Activated naive CD4-positive, alpha-beta T cell treated with anti-CD3 and anti-CD28 coated beads, Interleukin-2, amount 50 U/mL, for 24 hours (primary cell): ENCODE results near the gene RPS26.
"Not testable (repeated sequence)": the region's sequence is repeated elsewhere in the genome, so short reads cannot be mapped to it uniquely, and the experiment has no call there.

Experiments used
- H3K27ac Mint-ChIP-seq: one replicate; pipeline ENCODE4 v1.8.0; 2021; ENCODE audit warnings: mild to moderate bottlenecking, mixed read lengths
- H3K27me3 Mint-ChIP-seq: one replicate; pipeline ENCODE4 v1.8.0; 2021; ENCODE audit warnings: mixed read lengths
- H3K36me3 Mint-ChIP-seq: one replicate; pipeline ENCODE4 v1.8.0; 2021; ENCODE audit warnings: mixed read lengths
- H3K4me1 Mint-ChIP-seq: one replicate; pipeline ENCODE4 v1.8.0; 2021; ENCODE audit warnings: mixed read lengths
- H3K4me3 Mint-ChIP-seq: one replicate; pipeline ENCODE4 v1.8.0; 2021; ENCODE audit warnings: mild to moderate bottlenecking, mixed read lengths
- H3K9me3 Mint-ChIP-seq: one replicate; pipeline ENCODE4 v1.8.0; 2021; ENCODE audit warnings: mixed read lengths

RPS26 gene

DNA sequence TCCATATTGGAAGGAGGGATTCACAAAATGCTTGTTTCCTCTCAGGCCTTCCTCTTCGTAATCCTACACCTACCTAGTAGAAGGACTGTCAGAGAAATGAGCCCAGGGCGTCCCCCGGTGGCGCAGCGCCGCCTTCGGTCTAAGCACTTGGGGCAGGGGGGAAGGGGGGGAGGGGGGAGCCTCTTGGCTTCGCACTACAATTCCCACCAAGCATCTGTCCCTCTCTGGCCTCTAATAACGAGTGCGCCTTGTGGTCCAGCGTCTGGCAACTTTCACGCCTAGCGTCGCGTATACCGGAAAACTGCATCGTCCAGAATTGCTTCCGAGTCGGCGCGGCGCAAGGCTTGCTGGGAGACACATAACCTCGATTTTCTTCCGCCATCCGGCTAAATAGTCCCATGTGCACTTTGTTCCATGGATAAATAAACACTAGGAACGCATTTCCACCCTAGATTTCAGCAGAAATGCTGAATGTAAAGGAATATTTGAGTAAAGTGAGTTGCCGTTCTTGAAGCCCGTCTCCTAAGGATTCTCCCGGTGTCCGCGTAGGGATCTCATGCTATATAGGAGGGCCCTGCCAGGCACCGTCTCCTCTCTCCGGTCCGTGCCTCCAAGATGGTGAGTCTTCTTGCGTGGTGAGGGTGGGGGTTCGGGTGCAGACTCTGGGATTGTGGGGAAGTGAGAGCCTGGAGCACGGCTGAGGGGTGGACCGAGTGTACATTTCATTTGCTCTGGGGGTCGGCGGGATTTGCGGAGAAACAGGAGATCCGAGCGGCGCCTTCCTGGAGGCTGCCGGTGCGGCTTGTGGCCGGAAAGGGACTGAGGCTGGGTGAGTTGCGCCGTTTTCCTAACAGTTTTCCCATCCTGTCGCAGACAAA is at the start of gene RPS26:
RPS26 (plus strand) TSS at position 367 of the 878 bp plus-strand sequence; CDS start at position 616, 249 bp downstream.
- H3K4me3 Mint-ChIP-seq, result peak within 1 kb of the TSS; percentile 100
- peaks cover 48% of the 10 kb centered on the region for H3K4me1 Mint-ChIP-seq
- H3K36me3 Mint-ChIP-seq, result peaks cover 19% of the 10 kb centered on the region
- no peaks in the 10 kb centered on the region for H3K9me3 Mint-ChIP-seq
- no peaks in the 10 kb centered on the region for H3K27me3 Mint-ChIP-seq
- peak within 1 kb of the TSS; percentile 99 for H3K27ac Mint-ChIP-seq

DNA sequence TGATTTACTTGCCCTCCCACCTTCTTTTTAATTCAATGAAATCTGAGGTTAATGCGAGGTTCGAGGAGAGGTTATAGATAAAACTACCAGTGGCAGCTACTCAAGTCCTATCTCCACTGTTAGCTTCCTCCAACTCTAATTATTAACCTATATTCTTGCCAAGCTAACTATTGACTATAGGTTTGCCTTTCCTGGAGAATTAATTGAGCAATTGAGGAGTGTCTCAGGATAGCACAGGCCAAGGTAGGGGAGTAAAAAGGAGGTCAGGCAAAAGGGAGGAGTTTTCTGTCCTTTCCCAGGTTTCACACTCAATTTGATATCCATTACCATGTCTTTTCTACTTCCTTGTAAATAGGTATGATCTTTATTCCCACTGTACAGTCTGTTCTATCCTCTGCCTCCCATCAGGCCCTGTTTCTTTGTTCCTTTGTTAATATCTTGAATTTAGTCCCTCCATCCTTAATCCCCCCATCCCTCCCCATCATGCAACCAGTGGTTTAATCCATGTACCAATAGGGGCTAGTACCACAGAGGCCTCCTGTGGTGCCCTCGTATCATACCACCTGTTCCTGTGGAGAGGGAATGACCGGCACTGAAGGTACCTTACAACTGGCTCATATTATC is 48.4 kb upstream of the RPS26 start:
- H3K27me3 Mint-ChIP-seq, result peaks cover 6% of the 10 kb centered on the region
- no peak overlapping the region for H3K4me3 Mint-ChIP-seq
- H3K27ac Mint-ChIP-seq, result peak overlapping the region; percentile 3
- H3K36me3 Mint-ChIP-seq, result peaks cover 7% of the 10 kb centered on the region
- H3K4me1 Mint-ChIP-seq, result peaks cover 14% of the 10 kb centered on the region
- H3K9me3 Mint-ChIP-seq, result no peaks in the 10 kb centered on the region

DNA sequence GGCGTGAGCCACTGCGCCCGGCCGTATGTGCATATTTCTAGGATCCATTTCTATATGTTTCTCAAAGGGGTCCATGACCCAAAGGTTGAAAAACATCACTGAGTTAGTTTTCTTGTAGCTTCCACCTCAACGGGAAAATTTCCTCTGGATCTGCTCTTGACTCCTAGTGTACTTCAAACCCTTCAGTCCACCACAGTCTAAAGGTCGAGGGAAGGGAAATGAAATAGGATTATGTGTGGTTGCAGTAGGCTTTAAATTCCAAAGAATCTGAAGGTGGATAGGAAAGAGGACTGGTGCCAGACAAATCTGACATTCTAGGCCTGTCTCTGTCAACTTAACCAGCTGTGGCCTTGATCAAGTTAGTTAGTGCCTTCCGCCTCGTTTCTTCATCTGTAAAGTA is 46.4 kb upstream of the RPS26 start:
- Mint-ChIP-seq H3K4me3 (no peak overlapping the region), H3K36me3 (peaks cover 5% of the 10 kb centered on the region), H3K9me3 (no peaks in the 10 kb centered on the region), H3K27ac (no peak overlapping the region), H3K27me3 (peaks cover 6% of the 10 kb centered on the region), H3K4me1 (peaks cover 14% of the 10 kb centered on the region)

DNA sequence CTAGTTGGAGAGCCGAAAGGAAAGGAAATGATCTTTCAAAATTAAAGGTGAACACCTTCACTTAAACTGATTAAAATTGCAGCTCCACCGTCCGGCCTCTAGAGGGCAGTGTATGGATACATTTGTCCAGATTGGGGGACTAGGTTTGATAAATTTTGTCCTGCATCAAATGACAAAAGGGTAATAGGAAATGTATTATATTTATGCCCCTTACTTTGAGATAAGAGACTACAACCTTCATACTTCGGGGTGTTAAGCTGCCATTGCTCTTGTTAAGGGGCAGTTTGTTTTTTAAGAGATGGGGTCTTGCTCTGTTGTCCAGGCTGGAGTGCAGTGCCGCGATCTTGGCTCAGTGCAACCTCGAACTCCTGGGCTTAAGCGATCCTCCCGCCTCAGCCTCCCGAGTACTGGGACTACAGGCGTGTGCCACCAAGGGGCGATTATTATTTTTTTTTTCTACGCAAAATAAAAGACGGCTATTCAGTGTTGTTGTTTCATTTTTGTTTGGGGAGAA is 45.5 kb upstream of the RPS26 start:
- H3K4me3 Mint-ChIP-seq, result peak overlapping the region; percentile 39
- H3K36me3 Mint-ChIP-seq, result peaks cover 2% of the 10 kb centered on the region
- no peak overlapping the region for H3K27ac Mint-ChIP-seq
- peaks cover 6% of the 10 kb centered on the region for H3K27me3 Mint-ChIP-seq
- H3K9me3 Mint-ChIP-seq, result no peaks in the 10 kb centered on the region
- peaks cover 14% of the 10 kb centered on the region for H3K4me1 Mint-ChIP-seq

DNA sequence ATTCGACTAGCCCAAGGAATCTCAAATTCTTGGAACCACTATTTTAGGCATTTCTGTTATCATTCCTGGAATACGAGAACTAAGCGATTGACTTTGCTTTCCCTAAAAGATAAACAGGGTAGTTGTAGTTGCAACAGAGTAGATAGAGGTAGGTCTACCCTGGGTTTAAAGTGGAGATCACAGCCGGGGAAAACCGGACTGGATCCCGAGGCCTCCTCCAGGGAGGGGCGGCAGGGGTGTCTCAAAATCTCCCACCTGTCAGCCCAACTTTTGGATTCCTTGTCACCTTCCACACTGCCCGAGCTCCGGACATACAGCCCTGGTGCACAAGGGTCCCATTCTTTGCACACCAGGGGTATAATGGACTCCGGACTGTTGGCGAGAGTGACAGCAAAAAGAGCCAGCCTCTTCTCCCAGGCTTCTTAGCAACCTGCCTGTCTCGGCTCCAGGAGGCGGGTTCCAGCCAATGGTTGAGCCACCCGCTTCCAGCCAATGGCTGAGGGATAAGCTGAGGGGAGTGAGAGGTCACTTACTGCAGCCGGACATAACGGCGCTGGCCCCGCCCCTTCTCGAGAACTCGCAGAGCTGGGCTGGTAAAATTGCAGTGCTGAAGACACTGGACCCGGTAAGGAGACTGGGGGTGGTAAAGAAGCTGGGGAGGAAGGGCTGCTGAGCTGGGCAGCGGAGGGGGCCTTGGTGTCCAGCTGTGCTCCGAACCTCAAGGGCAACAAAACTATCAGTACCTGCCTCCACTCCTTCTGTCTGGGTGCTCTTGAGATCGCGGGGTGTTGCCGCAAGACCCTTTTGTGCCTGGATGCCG is 44.8 kb upstream of the RPS26 start, which contains the start of gene SUOX:
SUOX (plus strand) TSS at position 562 of the 820 bp plus-strand sequence. CDS start 4,946 bp downstream, outside the sequence.
- Mint-ChIP-seq H3K4me1 (peaks cover 14% of the 10 kb centered on the region), H3K4me3 (peak within 1 kb of the TSS; percentile 62), H3K36me3 (peaks cover under 1% of the 10 kb centered on the region), H3K27ac (no peak within 1 kb of the TSS), H3K27me3 (peaks cover 6% of the 10 kb centered on the region), H3K9me3 (no peaks in the 10 kb centered on the region)

DNA sequence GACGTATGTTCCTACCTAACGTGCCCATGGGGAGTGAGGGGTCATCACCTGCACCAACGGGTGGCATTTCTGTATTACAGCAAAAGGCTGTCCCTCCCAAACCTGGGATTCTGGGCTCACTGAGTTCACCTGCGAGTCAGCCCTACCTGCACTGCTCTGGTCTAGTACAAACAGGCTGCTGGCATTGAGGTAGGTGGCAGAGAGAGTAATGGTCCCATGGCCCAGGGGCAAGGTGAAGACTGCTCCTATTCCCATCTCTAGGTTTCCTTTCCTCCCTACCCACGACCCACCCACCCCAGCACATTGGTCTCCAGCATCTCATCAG is 44.2 kb upstream of the RPS26 start:
- H3K9me3 Mint-ChIP-seq, result no peaks in the 10 kb centered on the region
- peak overlapping the region; percentile 62 for H3K4me3 Mint-ChIP-seq
- H3K27ac Mint-ChIP-seq, result no peak overlapping the region
- peaks cover 14% of the 10 kb centered on the region for H3K4me1 Mint-ChIP-seq
- H3K27me3 Mint-ChIP-seq, result peaks cover 6% of the 10 kb centered on the region
- H3K36me3 Mint-ChIP-seq, result no peaks in the 10 kb centered on the region

DNA sequence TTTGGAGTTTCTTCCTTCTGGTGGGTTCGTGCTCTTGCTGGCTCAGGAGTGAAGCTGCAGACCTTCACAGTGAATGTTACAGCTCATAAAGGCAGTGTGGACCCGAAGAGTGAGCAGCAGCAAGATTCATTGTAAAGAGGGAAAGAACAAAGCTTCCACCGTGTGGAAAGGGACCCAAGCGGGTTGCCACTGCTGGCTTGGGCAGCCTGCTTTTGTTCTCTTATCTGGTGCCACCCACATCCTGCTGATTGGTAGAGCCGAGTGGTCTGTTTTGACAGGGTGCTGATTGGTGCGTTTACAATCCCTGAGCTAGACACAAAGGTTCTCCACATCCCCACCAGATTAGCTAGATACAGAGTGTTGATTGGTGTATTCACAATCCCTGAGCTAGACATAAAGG is 42.2 kb upstream of the RPS26 start:
- H3K27ac Mint-ChIP-seq, H3K27me3 Mint-ChIP-seq, H3K36me3 Mint-ChIP-seq, H3K9me3 Mint-ChIP-seq, H3K4me3 Mint-ChIP-seq: not testable (repeated sequence)
- peaks cover 14% of the 10 kb centered on the region for H3K4me1 Mint-ChIP-seq

DNA sequence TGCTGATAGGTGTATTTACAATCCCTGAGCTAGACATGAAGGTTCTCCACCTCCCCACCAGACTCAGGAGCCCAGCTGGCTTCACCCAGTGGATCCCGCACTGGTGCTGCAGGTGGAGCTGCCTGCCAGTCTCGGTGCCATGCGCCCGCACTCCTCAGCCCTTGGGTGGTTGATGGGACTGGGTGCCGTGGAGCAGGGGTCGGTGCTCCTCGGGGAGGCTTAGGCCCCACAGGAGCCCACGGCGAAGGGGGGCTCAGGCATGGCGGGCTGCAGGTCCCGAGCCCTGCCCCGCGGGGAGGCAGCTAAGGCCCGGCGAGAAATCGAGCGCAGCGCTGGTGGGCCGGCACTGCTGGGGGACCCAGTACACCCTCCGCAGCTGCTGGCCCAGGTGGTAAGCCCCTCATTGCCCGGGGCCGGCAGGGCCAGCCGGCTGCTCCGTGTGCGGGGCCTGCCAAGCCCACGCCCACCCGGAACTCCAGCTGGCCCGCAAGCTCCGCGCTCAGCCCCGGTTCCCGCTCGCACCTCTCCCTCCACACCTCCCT is 41.6 kb upstream of the RPS26 start:
- H3K27ac Mint-ChIP-seq, H3K36me3 Mint-ChIP-seq, H3K9me3 Mint-ChIP-seq, H3K27me3 Mint-ChIP-seq, H3K4me3 Mint-ChIP-seq: not testable (repeated sequence)
- H3K4me1 Mint-ChIP-seq, result peaks cover 14% of the 10 kb centered on the region

DNA sequence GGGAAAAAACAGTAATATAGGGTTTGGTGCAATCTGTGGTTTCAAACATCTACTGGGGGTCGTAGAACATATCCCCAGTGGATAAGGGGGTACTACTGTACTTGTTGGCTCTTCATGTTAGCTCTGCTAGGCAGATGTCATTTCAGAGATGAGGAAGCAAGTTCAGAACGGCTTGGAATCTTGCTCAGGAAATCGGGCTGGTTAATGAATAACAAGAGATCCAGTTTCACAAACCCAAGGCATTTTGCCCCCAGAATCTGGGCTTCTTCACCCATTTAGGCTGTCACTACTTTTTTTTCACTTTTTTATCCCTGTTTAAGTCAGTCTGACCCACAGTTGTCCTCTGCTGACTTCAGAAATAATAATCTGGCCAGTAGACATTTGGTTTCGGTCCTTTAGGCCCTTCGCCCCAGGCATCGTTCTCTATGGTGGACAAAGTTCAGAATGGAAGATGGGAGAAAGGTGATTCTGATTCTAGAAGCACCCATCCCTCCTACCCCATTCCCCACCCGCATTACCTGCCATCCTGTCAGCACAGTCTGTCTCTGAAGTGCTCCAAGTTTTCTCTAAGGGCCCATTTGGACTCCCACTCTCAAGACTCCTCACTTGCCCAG is 40.1 kb upstream of the RPS26 start:
- Mint-ChIP-seq H3K4me1 (peaks cover 12% of the 10 kb centered on the region), H3K27ac (no peak overlapping the region), H3K36me3 (no peaks in the 10 kb centered on the region), H3K4me3 (no peak overlapping the region), H3K27me3 (peaks cover 5% of the 10 kb centered on the region), H3K9me3 (no peaks in the 10 kb centered on the region)

DNA sequence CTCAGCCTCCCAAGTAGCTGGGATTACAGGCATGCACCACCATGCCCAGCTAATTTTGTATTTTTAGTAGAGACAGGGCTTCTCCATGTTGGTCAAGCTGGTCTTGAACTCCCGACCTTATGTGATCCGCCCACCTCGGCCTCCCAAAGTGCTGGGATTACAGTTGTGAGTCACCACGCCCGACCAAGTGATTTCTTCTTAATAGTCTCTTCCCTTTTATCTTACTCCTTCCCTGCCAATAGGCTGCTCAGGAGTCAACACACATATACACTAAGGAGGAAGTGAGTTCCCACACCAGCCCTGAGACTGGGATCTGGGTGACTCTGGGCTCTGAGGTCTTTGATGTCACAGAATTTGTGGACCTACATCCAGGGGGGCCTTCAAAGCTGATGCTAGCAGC is 38.3 kb upstream of the RPS26 start:
- H3K27me3 Mint-ChIP-seq, H3K36me3 Mint-ChIP-seq, H3K9me3 Mint-ChIP-seq, H3K27ac Mint-ChIP-seq, H3K4me3 Mint-ChIP-seq: not testable (repeated sequence)
- peaks cover 15% of the 10 kb centered on the region for H3K4me1 Mint-ChIP-seq

DNA sequence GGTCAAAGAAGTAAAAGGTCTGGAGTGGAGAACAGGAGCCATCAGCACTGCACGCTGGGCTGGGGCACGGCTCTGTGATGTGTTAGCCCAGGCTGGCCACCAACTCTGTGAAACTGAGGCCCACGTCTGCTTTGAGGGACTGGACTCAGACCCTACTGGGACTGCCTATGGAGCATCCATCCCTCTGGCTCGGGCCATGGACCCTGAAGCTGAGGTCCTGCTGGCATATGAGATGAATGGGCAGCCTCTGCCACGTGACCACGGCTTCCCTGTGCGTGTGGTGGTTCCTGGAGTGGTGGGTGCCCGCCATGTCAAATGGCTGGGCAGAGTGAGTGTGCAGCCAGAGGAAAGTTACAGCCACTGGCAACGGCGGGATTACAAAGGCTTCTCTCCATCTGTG is 37.5 kb upstream of the RPS26 start:
- no peak overlapping the region for H3K4me3 Mint-ChIP-seq
- H3K27me3 Mint-ChIP-seq, result no peaks in the 10 kb centered on the region
- no peaks in the 10 kb centered on the region for H3K36me3 Mint-ChIP-seq
- no peaks in the 10 kb centered on the region for H3K9me3 Mint-ChIP-seq
- H3K4me1 Mint-ChIP-seq, result peaks cover 19% of the 10 kb centered on the region
- no peak overlapping the region for H3K27ac Mint-ChIP-seq

DNA sequence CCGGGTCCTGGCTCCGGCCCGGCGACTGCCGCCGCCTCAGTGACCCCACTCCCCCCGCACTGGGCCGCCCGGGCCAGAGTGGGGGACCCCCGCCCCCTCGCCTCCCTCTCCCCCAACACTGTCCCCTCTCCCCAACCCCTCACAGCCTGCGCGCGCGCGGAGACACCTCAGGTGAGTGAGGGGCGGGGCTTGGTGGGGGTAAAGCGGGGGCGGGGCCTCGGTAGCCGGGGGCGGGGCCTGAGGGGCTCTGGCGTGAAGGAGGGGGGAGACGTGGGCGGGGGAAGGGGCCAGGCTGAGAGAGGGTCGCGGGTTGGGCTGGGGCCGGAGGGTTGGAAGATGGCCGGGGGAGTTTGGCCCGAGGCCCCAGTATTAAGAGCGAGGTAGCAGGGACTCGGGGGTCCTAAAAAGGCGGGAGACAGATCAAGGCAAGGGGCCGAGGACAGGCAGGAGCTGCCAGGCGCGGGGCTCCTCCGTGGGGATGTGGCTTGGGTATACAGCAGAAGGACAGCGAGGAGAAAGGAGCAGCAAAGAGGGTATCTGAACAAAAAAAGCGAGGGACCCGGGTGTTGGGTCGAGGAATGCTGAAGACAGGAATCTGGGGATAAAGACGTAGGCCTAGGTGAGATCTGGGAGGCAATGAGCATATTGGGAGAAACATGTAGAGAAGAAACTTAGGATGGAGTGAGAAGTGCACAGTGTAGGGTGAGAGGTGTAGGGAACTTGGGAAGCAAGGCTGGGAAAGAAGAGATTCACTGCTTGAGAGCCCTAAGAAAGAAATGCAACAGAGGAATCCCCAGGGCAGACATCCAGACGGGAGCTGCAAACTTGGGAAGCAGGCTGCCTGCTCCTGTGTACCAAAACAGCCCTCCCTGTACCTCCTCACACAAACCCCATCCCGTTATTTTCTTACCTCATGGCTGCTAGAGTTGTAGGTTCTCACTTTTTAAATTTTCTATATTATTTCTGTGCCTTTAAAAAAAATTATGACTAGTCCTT is 33.9 kb upstream of the RPS26 start:
- no peaks in the 10 kb centered on the region for H3K36me3 Mint-ChIP-seq
- H3K27ac Mint-ChIP-seq, result peak overlapping the region; percentile 62
- no peaks in the 10 kb centered on the region for H3K27me3 Mint-ChIP-seq
- peaks cover 20% of the 10 kb centered on the region for H3K4me1 Mint-ChIP-seq
- H3K9me3 Mint-ChIP-seq, result no peaks in the 10 kb centered on the region
- H3K4me3 Mint-ChIP-seq, result peak overlapping the region; percentile 81

DNA sequence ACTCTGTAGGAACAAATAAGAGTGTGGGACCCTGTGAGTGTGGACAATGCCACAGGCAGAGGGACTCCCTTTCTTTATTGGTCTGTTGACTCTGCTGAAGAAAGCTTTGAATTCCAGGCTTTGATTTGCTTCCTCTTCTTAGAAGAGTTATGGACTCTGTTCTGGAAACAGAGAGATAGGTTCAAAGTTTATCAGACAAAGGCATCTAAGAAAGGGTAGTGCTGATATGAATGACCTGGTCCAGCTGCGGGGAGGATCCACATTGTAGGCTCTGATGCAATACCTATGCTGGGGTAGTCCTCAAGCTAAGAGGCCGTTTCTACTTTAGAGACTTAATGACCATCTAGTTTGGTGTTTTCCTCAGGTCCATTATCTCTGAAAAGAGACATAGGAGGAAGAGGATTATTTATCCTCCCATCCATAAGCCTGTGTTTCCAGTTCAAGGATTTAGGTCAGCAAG is 31.6 kb upstream of the RPS26 start:
- H3K4me1 Mint-ChIP-seq, result peaks cover 20% of the 10 kb centered on the region
- H3K4me3 Mint-ChIP-seq, result peak overlapping the region; percentile 28
- no peaks in the 10 kb centered on the region for H3K9me3 Mint-ChIP-seq
- no peak overlapping the region for H3K27ac Mint-ChIP-seq
- H3K27me3 Mint-ChIP-seq, result no peaks in the 10 kb centered on the region
- no peaks in the 10 kb centered on the region for H3K36me3 Mint-ChIP-seq

DNA sequence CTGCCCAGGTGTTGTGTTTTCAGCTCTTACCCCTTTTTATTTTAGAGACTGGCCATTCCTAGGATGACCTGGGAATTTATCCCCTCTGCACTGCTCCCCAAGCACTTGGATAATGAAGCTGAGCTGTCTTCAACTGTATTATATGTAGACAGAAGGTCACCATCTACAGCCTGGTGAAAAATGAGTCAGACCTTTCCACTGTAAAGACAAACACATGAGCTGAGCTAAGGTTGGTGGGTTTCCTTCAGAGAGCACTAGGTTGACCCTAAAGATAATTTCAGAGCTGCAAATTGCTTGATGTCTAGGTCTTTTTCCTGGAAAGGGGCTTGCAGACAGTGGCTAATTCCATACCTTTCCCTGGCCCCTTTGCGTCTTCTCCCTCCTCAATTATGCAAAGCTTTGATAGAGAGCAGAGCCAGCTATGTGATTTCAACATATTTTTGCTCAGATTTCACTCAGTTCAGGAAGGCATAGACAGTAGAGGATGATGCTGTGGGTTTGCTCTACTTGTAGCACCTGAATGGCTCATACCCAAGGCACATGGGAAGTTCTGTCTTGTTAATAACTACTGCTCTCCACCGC is 30.1 kb upstream of the RPS26 start:
- H3K36me3 Mint-ChIP-seq, result no peaks in the 10 kb centered on the region
- no peaks in the 10 kb centered on the region for H3K27me3 Mint-ChIP-seq
- H3K9me3 Mint-ChIP-seq, result no peaks in the 10 kb centered on the region
- peaks cover 15% of the 10 kb centered on the region for H3K4me1 Mint-ChIP-seq
- no peak overlapping the region for H3K27ac Mint-ChIP-seq
- H3K4me3 Mint-ChIP-seq, result no peak overlapping the region
